Adrenal gland (tissue), 5 donors: Measurements from ENCODE around the gene GPR78.

Experiments
- POLR2A ChIP-seq, 2 donors: fragments of 450-650 bp; IDR thresholded peaks; one replicate each; pipeline ENCODE4 v1.6.1; 2017; ENCODE audit warnings: antibody characterized with exemption in 2 of 2, mild to moderate bottlenecking in 2 of 2, moderate library complexity in 1 of 2
- TF ChIP-seq, protein P1 (sequence below), 6 experiments: fragments of 450-650 bp in 4 of 6; fragments of 200-600 bp in 2 of 6; sonication (generic) in 1 of 6; IDR thresholded peaks; 1 replicate in 5 of 6; 2 replicates in 1 of 6; pipeline versions ENCODE4 v1.5.1 to v1.8.0; 2016 to 2021; ENCODE audit warnings: antibody characterized with exemption in 6 of 6, mild to moderate bottlenecking in 2 of 6, moderate library complexity in 1 of 6
- donor health status: DM: no; HTN: no; CAD: no.

DNA sequence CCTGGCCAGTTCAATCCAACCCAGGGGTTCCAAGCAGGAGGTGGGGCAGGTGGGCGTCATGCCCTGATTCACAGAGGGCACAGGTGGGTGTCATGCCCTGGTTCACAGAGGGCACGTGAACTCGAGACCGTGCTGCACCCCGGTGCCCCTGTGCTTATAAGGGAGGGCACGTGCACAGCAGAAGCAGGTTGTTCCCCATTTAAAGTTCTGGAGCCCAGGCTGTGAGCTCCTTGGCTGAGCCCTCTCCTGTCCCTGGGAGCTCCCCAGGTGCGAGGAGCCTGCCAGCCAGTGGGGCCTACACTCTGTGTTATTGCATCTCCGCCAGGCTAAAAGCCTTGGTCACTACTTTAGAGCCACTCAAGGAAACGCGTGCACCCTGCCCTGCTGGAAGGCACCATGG lies 9.1 kb downstream of the GPR78 start:
- TF ChIP-seq, protein P1, sequence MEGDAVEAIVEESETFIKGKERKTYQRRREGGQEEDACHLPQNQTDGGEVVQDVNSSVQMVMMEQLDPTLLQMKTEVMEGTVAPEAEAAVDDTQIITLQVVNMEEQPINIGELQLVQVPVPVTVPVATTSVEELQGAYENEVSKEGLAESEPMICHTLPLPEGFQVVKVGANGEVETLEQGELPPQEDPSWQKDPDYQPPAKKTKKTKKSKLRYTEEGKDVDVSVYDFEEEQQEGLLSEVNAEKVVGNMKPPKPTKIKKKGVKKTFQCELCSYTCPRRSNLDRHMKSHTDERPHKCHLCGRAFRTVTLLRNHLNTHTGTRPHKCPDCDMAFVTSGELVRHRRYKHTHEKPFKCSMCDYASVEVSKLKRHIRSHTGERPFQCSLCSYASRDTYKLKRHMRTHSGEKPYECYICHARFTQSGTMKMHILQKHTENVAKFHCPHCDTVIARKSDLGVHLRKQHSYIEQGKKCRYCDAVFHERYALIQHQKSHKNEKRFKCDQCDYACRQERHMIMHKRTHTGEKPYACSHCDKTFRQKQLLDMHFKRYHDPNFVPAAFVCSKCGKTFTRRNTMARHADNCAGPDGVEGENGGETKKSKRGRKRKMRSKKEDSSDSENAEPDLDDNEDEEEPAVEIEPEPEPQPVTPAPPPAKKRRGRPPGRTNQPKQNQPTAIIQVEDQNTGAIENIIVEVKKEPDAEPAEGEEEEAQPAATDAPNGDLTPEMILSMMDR (IDR thresholded peaks at IDR 0.05) = no peak
- TF ChIP-seq POLR2A (IDR thresholded peaks at IDR 0.05) = no peak
